Measurements from ENCODE around the gene DOK5.
"Not testable (repeated sequence)": the region's sequence is repeated elsewhere in the genome, so short reads cannot be mapped to it uniquely, and the experiment has no call there.

DOK5 gene

GRCh38 chr20:54476169-54477009 is 996 bp downstream of the DOK5 start:
- Histone ChIP-seq H2AFZ (ENCODE audit: low read length) (no peak overlapping the region), H3F3A (ENCODE audit: low read depth) (no peaks in the 10 kb centered on the region), H3K27me3 (ENCODE audit: insufficient read depth, low read length, poor library complexity, severe bottlenecking) (no peaks in the 10 kb centered on the region), H3K79me2 (ENCODE audit: insufficient read depth, low read length) (no peaks in the 10 kb centered on the region), H3K4me2 (ENCODE audit: low read depth, low read length, poor library complexity, severe bottlenecking) (no peak overlapping the region), H3K4me3 (ENCODE audit: low read length, poor library complexity, severe bottlenecking) (no peak overlapping the region), H4K20me1 (ENCODE audit: insufficient read depth, low read length, poor library complexity, severe bottlenecking) (no peaks in the 10 kb centered on the region), H3K36me3 (ENCODE audit: insufficient read depth, low read length) (no peaks in the 10 kb centered on the region), H3K9me2 (replicated peaks; ENCODE audit: low read depth, low read length) (no peaks in the 10 kb centered on the region; the same call in 1 of the 2 replicates), H3K9ac (ENCODE audit: low read depth, low read length, poor library complexity, severe bottlenecking) (no peak overlapping the region), H3K4me1 (ENCODE audit: insufficient read depth, low read length, poor library complexity, severe bottlenecking) (no peaks in the 10 kb centered on the region), H3K9me3 (ENCODE audit: insufficient read depth, low read depth, low read length) (no peaks in the 10 kb centered on the region)
- no peak for TF ChIP-seq EZH2phosphoT487 (IDR thresholded peaks at IDR 0.05; ENCODE audit: borderline replicate concordance)
- no peak for TF ChIP-seq CTCF (conservative IDR thresholded peaks at IDR 0.05; ENCODE audit: low read length)

GRCh38 chr20:54477191-54477955 is 2.0 kb downstream of the DOK5 start:
- Histone ChIP-seq H3K9me3 (ENCODE audit: insufficient read depth, low read depth, low read length) (no peaks in the 10 kb centered on the region), H3K36me3 (ENCODE audit: insufficient read depth, low read length) (no peaks in the 10 kb centered on the region), H3K79me2 (ENCODE audit: insufficient read depth, low read length) (no peaks in the 10 kb centered on the region), H3K4me1 (ENCODE audit: insufficient read depth, low read length, poor library complexity, severe bottlenecking) (no peaks in the 10 kb centered on the region), H3K4me2 (ENCODE audit: low read depth, low read length, poor library complexity, severe bottlenecking) (no peak overlapping the region), H3K9ac (ENCODE audit: low read depth, low read length, poor library complexity, severe bottlenecking) (no peak overlapping the region), H3K4me3 (ENCODE audit: low read length, poor library complexity, severe bottlenecking) (no peak overlapping the region), H4K20me1 (ENCODE audit: insufficient read depth, low read length, poor library complexity, severe bottlenecking) (no peaks in the 10 kb centered on the region), H3K9me2 (replicated peaks; ENCODE audit: low read depth, low read length) (no peaks in the 10 kb centered on the region; the same call in 1 of the 2 replicates), H3K27me3 (ENCODE audit: insufficient read depth, low read length, poor library complexity, severe bottlenecking) (no peaks in the 10 kb centered on the region), H3F3A (ENCODE audit: low read depth) (no peaks in the 10 kb centered on the region), H2AFZ (ENCODE audit: low read length) (no peak overlapping the region)
- no peak for TF ChIP-seq CTCF (conservative IDR thresholded peaks at IDR 0.05; ENCODE audit: low read length)
- no peak for TF ChIP-seq EZH2phosphoT487 (IDR thresholded peaks at IDR 0.05; ENCODE audit: borderline replicate concordance)

GRCh38 chr20:54479138-54479906 is 3.9 kb downstream of the DOK5 start:
- no peaks in the 10 kb centered on the region for H3K9me3 ChIP-seq (ENCODE audit: insufficient read depth, low read depth, low read length)
- H3K4me1 ChIP-seq (ENCODE audit: insufficient read depth, low read length, poor library complexity, severe bottlenecking), result no peaks in the 10 kb centered on the region
- H3K4me3 ChIP-seq (ENCODE audit: low read length, poor library complexity, severe bottlenecking), result no peak overlapping the region
- no peak overlapping the region for H2AFZ ChIP-seq (ENCODE audit: low read length)
- no peaks in the 10 kb centered on the region for H3K79me2 ChIP-seq (ENCODE audit: insufficient read depth, low read length)
- H4K20me1 ChIP-seq (ENCODE audit: insufficient read depth, low read length, poor library complexity, severe bottlenecking), result no peaks in the 10 kb centered on the region
- no peaks in the 10 kb centered on the region for H3K36me3 ChIP-seq (ENCODE audit: insufficient read depth, low read length)
- H3F3A ChIP-seq (ENCODE audit: low read depth), result no peaks in the 10 kb centered on the region
- no peaks in the 10 kb centered on the region for H3K27me3 ChIP-seq (ENCODE audit: insufficient read depth, low read length, poor library complexity, severe bottlenecking)
- no peak overlapping the region for H3K4me2 ChIP-seq (ENCODE audit: low read depth, low read length, poor library complexity, severe bottlenecking)
- no peak overlapping the region for H3K9ac ChIP-seq (ENCODE audit: low read depth, low read length, poor library complexity, severe bottlenecking)
- TF ChIP-seq EZH2phosphoT487 (IDR thresholded peaks at IDR 0.05; ENCODE audit: borderline replicate concordance) (no peak), CTCF (conservative IDR thresholded peaks at IDR 0.05; ENCODE audit: low read length) (no peak)
- no peaks in the 10 kb centered on the region; the same call in 1 of the 2 replicates for H3K9me2 ChIP-seq (replicated peaks; ENCODE audit: low read depth, low read length)

GRCh38 chr20:54479937-54480336 is 4.5 kb downstream of the DOK5 start:
- H3K79me2 ChIP-seq (ENCODE audit: insufficient read depth, low read length); H3K9me3 ChIP-seq (ENCODE audit: insufficient read depth, low read depth, low read length); H3F3A ChIP-seq (ENCODE audit: low read depth); H2AFZ ChIP-seq (ENCODE audit: low read length); H3K4me2 ChIP-seq (ENCODE audit: low read depth, low read length, poor library complexity, severe bottlenecking); H3K4me3 ChIP-seq (ENCODE audit: low read length, poor library complexity, severe bottlenecking); H4K20me1 ChIP-seq (ENCODE audit: insufficient read depth, low read length, poor library complexity, severe bottlenecking); H3K27me3 ChIP-seq (ENCODE audit: insufficient read depth, low read length, poor library complexity, severe bottlenecking); H3K9me2 ChIP-seq (replicated peaks; ENCODE audit: low read depth, low read length); H3K9ac ChIP-seq (ENCODE audit: low read depth, low read length, poor library complexity, severe bottlenecking); H3K36me3 ChIP-seq (ENCODE audit: insufficient read depth, low read length); H3K4me1 ChIP-seq (ENCODE audit: insufficient read depth, low read length, poor library complexity, severe bottlenecking): not testable (repeated sequence)

Measured in Loucy (cell line).